Stimulated activated CD8-positive, alpha-beta memory T cell treated with anti-CD3 and anti-CD28 coated beads, Interleukin-4, amount 100 ng/mL, for 48 hours (primary cell): ENCODE measurements around the gene RXFP2.

ENCODE experiments used
- DNase-seq: peaks from one replicate; pipeline ENCODE4 v3.0.0-alpha.2; 2020

Gene RXFP2, protein sequence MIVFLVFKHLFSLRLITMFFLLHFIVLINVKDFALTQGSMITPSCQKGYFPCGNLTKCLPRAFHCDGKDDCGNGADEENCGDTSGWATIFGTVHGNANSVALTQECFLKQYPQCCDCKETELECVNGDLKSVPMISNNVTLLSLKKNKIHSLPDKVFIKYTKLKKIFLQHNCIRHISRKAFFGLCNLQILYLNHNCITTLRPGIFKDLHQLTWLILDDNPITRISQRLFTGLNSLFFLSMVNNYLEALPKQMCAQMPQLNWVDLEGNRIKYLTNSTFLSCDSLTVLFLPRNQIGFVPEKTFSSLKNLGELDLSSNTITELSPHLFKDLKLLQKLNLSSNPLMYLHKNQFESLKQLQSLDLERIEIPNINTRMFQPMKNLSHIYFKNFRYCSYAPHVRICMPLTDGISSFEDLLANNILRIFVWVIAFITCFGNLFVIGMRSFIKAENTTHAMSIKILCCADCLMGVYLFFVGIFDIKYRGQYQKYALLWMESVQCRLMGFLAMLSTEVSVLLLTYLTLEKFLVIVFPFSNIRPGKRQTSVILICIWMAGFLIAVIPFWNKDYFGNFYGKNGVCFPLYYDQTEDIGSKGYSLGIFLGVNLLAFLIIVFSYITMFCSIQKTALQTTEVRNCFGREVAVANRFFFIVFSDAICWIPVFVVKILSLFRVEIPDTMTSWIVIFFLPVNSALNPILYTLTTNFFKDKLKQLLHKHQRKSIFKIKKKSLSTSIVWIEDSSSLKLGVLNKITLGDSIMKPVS

DNA sequence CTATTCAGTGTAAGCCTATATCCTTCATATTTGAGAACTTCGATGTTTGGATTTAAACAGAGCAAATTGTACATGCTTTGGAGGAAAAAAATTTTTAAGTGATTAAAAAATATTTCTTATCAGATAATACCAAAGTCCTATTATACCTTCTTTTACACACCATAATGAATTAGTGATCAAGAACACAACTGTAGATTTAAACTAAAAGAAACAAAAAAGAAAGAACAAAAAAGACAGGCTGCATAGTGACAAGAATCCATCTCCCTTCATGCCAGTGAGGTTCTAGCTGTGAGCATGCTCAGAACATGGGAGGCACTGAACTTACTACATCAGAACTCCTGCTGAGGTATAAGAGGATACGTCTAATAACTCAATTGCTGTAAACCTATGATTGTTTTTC is at the start of gene RXFP2:
TSS of gene RXFP2 (plus strand) at position 301 of the 400 bp plus-strand sequence. CDS start at position 388, 87 bp downstream.
- DNase-seq, result no peak

DNA sequence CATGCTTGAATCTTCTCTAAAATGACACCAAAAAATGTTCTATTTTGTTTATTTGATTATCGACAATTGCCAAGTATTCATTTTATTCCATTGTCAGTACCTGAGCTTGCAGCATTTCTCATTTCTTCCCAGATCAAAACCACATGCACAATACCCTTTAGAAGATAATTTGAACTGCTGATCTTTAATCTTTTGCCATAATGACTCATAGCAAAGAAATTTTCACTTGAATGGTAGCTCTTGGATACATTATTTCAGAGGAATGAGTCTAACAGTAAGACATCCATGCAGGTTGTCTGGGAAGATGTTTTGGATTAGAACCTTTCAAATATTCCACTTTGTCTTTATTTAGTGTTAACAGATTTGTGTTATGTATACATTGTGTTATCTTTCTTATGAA is 42.0 kb upstream of the RXFP2 start:
- no peak for DNase-seq

DNA sequence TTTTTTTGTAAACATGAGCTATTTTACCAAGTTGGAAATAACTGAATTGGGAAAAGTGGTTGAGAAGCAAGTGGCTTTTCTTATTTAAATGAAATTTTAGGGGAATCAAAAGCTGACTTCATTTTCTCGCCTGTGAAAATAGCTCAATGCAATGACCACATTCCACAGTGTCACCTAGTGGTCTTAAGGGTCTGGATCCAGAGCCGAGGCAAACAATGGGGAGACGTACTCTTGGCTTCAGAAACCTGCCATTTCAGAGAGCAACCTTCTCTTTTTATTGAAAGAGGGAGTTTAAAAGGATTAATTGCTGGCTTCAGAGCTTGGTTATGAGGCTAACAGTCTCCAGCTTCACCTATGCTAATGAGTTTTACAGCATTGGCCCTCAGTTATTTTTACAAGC is 39.7 kb upstream of the RXFP2 start:
- DNase-seq, result no peak

DNA sequence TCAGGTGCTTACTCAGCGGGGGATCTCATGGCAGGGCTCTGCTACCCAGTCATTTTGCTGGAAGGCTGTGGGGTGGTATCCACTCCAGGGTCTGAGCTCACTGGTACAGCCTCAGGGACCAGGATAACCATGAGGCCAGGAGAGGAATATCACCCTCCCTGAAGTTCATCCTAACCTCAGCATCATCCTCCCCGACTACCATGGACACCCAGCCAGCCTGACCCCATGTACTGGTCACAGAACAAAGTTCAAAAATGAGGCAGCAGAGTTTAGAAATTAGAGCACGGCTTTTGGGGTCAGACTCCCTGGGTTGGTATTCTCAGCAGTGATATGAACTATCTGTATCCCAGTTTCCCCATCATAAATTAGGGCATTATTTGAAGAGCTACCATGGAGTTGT is 35.5 kb upstream of the RXFP2 start:
- no peak for DNase-seq

DNA sequence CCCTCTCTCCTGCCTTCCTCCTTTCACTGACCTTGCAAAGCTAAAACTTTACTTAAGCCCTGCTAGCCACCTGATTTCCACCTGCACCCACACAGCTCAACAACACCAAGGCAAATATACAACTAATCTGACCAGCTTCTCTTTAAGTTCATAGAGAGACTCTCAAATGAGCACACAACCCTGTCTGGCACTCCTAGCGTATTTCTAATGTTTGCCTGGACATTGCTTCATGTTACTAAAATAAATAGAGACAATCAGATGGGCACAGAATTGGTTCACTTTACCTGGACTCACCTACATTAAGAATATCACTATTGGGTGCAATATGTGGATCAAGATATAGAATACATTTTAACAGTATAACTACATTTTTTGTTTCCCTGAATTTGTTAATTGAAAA is 33.2 kb upstream of the RXFP2 start:
- no peak for DNase-seq

DNA sequence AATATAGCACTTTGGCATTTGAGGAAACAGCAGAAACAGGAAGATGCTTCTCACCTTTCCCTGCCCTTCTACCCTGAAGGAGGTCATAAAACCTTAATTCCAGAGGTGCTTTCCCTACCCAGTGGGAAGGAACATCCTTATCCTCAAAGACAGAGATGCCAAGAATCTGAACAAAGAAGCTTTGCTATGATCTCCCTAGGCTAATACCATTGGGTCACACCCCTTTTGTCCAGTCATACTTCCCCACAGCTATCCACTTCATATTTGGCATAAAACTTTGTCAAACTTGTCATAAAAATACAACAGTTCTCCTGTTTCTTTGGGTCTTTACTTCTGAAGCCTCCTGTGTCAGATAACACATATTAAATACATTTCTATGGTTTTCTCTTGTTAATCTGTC is 21.7 kb upstream of the RXFP2 start:
- DNase-seq, result no peak

DNA sequence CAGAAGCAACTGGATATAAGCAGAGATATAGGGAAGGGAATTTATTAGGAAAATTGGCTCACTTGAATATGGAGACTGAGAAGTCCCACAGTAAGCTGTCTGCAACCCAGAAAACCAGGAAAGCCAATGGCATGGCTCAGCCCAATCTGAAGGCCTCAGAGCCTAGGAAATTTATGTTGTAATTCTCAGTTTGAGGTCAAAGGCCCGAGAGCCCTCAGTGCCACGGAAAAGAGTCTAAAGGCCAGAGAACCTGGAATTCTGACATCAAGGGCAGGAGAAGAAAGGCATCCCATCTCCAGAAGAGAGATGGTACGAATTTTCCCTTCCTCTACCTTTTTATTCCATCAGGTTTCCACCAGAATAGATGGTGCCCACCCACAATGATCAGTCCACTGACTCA is 20.1 kb upstream of the RXFP2 start:
- no peak for DNase-seq

DNA sequence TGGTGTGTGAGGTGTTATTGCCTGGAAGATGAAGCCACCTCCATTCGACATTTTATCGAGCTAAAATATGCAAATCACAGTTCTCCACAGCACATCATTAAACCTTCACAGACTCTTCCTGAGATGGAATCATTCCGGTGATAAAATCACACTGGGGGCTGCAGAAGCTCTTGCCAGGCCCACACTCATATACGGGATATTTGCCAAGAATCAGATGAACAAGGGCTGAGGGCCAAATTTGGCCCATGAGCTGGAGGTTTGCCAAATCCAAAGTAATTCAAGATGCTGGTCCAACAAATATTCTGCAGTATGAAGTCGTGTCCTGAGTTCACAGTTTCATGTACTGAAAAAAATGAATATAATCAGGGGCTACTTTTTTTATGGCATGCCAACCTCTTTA is 16.7 kb upstream of the RXFP2 start:
- no peak for DNase-seq

DNA sequence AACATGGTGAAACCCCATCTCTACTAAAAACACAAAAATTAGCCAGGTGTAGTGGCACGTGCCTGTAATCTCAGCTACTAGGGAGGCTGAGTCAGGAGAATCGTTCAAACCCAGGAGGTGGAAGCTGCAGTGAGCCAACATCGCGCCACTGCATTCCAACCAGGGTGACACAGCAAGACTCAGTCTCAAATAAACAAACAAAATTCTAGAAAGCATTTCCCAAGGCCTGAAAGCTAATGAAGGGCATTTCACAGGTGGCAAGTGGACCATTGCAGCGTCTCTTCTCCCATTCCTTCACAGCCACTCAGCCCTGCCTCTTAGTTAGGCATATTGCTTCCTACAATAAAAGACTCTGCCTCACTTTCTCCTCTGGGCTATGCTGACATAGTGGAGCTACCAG is 13.5 kb upstream of the RXFP2 start:
- no peak for DNase-seq

DNA sequence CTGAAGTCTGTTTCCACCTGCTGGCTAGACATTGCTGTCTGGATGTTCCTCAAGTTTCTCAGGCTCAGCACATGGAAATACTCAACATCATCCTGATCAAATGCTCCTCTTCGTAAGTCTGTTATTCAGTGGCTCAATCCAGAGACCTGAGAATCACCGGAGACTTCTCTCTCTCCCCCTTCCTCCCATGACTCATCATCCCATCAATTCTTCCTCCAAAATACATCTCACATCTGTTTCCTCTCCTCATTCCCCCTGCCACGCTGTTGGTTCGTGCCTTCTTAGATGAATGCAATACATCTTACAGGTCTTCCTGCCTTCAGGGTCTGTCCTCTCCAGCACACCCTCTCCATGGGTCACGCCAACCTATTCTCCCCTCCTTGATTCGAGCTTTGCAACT is 7.4 kb upstream of the RXFP2 start:
- DNase-seq, result no peak

DNA sequence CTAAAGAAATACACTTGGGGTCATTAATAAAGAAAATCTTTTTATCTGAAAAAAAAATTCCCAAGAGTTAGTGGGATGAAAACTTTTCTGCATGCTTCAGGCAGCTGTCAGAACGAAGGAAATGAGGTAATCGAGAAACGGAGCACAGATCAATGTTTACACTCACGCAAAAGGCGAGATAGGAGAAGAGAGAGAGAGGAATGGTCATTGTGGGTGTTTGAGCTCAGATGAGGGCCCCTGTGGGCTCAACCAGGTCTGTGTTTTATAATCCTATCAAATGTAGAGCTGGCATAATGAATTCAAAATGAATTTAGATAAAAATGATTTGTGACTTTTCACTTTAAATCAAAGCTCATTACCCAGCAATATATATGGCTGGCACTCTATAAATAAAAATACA is 6.3 kb upstream of the RXFP2 start:
- DNase-seq, result no peak

DNA sequence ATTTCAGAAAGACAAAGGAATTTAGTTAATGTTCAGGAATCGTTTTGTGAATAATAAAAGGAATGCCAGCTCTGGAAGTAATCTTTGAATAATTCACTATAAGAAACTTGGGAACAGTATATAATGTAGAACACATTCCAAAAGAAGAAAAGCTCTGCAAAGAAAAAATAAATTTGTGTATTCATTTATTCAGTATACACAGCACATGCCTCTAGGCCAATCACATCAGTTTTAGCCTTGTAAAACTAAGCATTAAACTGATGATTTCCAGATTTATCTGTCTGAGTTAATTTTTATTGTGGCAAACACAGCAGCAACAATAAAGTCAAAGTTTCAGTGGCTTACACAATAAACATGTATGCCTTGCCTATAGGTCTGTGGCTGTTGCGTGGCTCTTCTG is 5.7 kb upstream of the RXFP2 start:
- DNase-seq, result no peak

DNA sequence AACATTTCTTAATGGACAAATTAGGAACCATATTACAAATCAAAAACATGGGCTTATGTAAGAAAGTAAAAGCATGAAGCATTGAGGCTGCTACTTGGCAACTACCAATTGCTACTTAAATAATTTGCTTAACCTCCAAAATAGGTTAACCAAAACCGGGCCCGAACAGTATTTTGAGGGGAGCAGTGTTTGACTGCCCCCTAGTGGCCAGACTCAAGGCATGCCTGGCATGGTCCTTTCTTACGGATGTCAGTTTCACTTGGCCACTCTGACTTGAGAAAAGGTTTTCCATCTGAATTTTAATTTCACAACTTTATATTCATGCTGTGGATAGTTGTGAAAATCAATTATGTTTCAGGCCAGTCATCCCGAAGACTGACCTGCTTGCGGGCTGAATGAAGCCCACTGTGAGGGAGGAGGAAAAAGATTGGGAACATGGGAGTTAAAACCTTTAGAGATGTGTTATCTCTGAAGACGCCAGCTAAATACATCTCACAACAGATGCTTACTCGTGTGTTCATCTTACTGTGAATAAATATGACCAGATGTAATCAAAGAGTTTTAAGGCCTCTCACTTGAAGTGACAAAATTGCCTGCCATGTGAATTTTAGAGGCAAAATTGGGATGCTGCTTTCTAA is 2.9 kb downstream of the RXFP2 start:
- peak; percentile 80 for DNase-seq

DNA sequence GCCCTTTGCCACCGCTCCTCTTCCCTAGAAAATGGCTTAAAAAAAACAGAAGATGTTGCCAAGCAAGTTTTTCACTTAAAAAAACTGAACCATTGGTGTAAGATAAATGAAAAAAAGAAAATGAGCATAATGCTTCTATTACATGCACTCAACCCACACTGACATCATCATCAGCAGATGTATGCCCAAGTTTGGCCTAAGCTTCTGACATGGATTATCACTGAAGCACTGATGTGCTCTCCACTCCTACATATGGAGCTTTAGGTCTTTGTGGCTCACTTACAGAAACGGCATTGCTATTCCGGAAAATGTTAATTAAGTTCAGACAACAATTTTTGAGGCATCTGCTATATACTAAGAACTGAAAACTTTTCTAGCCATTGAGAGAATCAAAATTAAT is 8.0 kb downstream of the RXFP2 start:
- no peak for DNase-seq

DNA sequence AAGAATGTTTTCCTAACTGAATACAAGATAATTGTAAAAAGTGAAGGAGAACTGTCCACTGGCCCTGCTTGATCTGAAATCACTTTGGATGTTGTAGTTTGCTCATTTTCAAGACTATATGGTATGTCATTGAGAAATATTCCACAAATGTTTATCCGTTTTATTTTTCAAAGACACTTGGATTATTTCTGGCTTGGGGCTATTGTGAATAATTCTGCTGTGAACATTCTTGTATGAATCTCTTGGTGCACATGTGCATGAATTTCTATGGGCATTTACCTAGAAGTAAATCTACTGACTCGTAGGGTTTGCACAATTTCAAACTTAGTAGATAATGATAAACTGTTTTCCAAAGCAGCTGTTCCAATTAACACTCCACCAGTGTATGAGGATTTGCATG is 8.6 kb downstream of the RXFP2 start:
- no peak for DNase-seq

DNA sequence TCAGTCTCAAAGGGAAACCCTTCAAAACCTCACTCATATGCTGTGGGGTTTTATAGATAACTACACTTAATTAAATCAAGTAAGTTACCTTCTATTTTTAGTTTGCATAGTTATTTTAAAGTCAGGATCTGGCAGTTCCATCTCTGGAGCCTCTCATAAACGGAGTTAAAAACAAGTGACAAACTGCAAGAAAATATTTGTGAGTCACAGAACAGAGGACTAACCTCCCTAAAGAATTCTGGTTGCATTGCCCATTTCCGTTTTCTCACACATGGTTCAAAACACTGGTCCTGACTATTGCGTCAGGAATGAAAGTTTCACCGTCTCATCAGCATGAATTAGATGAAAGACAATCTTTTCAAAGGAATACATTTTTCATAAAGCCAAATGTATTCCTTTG is 10.6 kb downstream of the RXFP2 start:
- no peak for DNase-seq

DNA sequence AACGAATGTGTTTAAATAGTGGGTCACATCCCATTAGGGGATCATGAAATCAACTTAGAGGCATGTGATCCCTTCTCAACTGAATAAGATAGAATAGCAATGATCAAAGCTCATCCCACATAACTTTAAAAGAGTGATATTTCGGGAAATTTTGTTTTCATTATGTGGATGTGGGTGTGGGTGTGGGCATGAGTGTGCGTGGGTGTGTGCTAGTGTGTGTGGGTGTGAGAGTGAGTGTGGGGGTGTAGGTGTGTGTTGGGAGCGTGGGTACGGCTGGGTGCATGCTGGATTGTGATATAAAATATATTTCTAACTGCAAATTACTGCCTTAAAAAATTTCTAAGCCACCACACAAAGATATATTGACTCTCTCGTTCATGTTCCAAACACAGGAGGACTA is 15.9 kb downstream of the RXFP2 start:
- no peak for DNase-seq

DNA sequence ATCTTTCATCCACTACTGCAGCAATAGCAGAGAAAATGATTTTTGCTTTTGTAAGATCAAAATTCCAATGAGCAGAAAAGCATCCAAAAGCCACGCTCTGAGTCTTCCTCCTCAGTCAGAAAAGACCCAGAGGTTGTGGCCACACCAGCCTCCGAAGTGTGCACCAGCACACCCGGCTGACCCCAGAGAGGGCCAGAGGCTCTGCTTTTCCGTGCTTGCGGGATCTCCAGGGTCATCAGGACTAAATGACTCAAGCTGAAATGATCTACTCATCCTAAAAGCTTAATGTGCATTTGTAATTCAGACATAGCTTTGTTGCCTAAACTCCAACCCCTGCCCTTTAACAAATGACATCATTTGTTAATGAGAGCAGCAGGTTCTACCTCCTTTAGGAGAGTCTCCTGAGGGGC is 16.5 kb downstream of the RXFP2 start:
- DNase-seq, result no peak

DNA sequence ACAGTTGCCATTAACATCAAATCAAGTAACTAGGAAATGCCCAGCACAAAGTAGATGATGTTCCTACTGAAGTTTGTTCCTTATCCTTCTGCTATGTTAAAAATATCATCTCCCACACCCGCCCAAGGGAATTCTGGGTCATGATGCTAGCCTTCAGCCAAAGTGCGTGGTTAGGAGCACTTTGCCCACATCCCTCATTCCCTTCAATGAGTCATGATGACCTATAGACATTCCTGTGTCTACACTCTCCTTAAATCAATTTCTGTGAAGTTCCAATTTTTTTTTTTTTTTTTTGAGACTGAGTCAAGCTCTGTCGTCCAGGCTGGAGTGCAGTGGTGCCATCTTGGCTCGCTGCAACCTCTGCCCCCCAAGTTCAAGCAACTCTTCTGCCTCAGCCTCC is 17.0 kb downstream of the RXFP2 start:
- no peak for DNase-seq

DNA sequence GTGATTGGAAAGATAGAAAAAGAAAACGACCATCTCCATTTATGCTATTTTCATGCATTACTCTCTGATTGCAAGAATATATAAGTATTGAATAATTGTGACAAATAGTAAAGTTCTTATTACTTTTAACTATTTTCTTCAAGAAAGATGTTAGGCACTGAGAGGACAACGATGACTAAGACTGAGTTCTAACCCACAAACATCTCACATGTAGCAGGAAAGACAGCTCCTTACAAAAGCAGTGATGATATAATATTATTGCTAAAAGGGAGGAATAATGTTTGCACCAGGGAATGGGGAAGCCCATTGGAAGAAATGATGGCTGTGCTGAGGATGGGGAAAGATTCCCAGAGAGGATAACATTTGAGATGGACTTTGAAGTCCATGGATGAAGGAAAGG is 22.6 kb downstream of the RXFP2 start:
- DNase-seq, result no peak

DNA sequence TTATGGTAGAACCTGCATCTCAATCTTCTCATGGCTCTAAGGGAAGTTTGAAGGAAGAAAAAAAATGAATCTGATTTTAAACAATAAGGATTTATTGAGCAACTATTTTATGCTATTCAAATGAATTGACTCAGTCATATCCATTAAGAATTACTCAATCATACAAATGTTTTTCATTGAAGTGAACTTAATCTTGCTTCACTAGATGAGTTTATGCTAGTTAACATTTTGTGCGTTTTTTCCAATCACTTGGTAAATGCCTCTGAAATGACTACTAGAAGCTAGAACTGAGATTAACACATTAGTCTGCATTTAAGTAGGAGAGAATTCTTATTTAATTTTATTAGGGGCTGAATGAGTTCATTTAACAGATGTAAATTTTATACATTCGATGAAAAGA is 25.2 kb downstream of the RXFP2 start:
- no peak for DNase-seq

DNA sequence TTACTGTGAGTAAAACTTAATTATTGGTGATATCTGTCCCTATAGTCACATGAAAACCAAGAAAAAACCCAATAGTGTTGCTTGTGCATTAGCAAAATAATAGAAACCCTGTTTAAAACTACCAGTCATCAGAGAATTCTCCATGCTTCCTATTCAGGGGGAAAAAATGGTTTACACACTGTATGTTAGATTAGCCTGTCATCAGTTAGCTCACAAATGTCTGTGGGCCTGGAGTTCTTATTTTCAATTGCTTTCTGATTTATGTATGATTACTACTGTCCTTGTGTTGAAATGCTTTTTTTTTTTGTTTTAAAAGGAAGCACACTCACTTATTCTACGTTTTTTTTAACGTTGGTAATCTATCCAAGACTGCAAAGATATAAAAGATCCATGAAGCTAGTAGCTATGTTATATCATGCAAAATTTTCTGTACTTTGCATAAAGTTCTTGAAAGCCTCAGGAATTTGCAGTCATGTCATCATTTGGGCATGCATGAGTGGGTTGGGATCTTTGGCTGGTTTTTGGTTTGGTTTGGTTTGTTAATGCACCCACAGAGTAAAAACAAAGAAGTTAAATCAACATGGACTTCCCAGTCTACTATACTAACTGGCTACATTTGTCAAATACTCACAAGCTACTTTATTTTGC is 25.9 kb downstream of the RXFP2 start:
- DNase-seq, result no peak

DNA sequence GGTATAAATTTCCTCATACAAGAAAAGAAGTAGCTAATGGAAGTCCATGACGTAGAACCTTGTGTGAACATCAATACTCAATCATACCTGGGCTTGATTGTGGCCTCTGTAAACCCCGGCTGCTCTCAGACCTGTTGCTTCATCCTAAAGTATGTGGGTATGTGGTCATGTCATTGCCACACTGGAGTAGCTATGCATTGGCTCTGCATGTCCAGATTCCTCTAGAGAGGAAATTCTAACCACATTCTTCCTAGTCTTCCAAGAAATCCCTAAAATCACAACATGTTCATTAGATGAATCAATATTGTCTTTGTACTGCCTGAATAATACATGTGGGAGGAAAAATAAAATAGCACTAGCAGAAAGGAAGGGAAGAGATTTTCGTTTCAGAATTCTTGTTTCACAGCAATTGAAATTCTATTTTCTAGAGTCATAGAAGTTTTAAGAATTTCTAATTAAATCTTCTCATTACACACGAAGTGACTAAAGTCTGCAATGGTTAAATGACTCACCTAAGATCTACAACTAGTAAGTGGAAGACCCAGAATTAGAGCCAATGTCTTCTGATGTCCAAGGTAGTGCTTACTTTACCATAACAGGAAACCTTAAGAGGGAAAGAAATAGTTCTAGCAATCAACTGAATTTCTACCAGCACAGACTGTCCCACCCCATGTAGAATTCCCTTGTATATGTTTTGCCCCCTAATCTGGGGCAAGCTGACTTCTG is 28.0 kb downstream of the RXFP2 start:
- DNase-seq, result no peak
